ENCODE measurements around the gene ITPRIPL1.

GRCh38 chr2:96345868-96346462, 20.8 kb downstream of the ITPRIPL1 start:
- TF ChIP-seq CTCF (IDR thresholded peaks at IDR 0.05; ENCODE audit: low read depth, low read length) = no peak
- TF ChIP-seq POLR2A (IDR thresholded peaks at IDR 0.05; ENCODE audit: extremely low read depth, insufficient read length) = no peak
- no peak for TF ChIP-seq MAX (IDR thresholded peaks at IDR 0.05; ENCODE audit: low read depth, low read length)
- no peak for TF ChIP-seq MYC (IDR thresholded peaks at IDR 0.05; ENCODE audit: low read depth, low read length)

All from NB4 (cell line).